Esophagus muscularis mucosa (tissue), 4 donors: ENCODE data around the gene PRKACA. TPM values are rescaled to one million over a fixed set of nuclear protein-coding genes. Genes with fewer than 3 reads are reported as not detected.

Experiments
- DNase-seq: peaks from one replicate; pipeline ENCODE4 v3.0.0-alpha.2; 2017; ENCODE audit errors: extremely low spot score
- H3K27ac ChIP-seq, 4 donors: fragments of 200-600 bp; sonication (generic); replicated peaks in 1 of 4; 1 replicate in 3 of 4; 2 replicates in 1 of 4; pipeline ENCODE4 v1.5.1; 2016 to 2019; ENCODE audit warnings: mild to moderate bottlenecking in 1 of 4
- H3K27me3 ChIP-seq, 4 donors: fragments of 200-600 bp; sonication (generic); one replicate each; pipeline versions ENCODE4 v1.5.1 to v1.6.0; 2016 to 2019
- H3K36me3 ChIP-seq, 4 donors: fragments of 200-600 bp; sonication (generic); one replicate each; pipeline ENCODE4 v1.5.1; 2016 to 2019
- H3K4me1 ChIP-seq, 4 donors: fragments of 200-600 bp; sonication (generic); one replicate each; pipeline ENCODE4 v1.5.1; 2016 to 2019
- H3K4me3 ChIP-seq, 4 donors: fragments of 200-600 bp; sonication (generic); 1 replicate in 2 of 4; 2 replicates in 2 of 4; pipeline ENCODE4 v1.5.1; 2016 to 2019; ENCODE audit warnings: mild to moderate bottlenecking in 4 of 4, moderate library complexity in 1 of 4
- H3K9me3 ChIP-seq, 4 donors: fragments of 200-600 bp; sonication (generic); 1 replicate in 3 of 4; 2 replicates in 1 of 4; pipeline ENCODE4 v1.5.1; 2016 to 2019
- EP300 ChIP-seq: sonication (generic); formaldehyde crosslinking; IDR thresholded peaks from one replicate; pipeline ENCODE4 v1.6.1; 2017; ENCODE audit warnings: antibody characterized with exemption
- POLR2A ChIP-seq: fragments of 450-650 bp; IDR thresholded peaks from one replicate; pipeline ENCODE4 v1.6.1; 2017; ENCODE audit warnings: antibody characterized with exemption, moderate library complexity, mild to moderate bottlenecking, low read depth
- POLR2AphosphoS5 ChIP-seq, 2 donors: sonication (generic); formaldehyde crosslinking; IDR thresholded peaks; one replicate each; pipeline ENCODE4 v1.6.1; 2017; ENCODE audit warnings: antibody characterized with exemption in 2 of 2
- WGBS: methylation state at CpG from one replicate; pipeline ENCODE4 v1.1.5; 2018; 5-methylcytosine and 5-hydroxymethylcytosine counted together
- intact Hi-C: fragments of 100-400 bp; cut with DNase I; formaldehyde crosslinking; loops from one replicate; pipeline ENCODE4 v1.15.1; 2023
- total RNA-seq, 4 donors: library from RNA; depleted of rRNA; stranded (reverse); fragments of >200 nt; gene quantifications; one replicate each; pipeline versions ENCODE4 v1.1.0 to v1.2.1, GENCODE V29; 2016
- TF ChIP-seq, protein P1 (sequence below), 3 experiments: fragments of 200-600 bp in 2 of 3; fragments of 450-650 bp in 1 of 3; sonication (generic) in 2 of 3; IDR thresholded peaks; one replicate each; pipeline ENCODE4 v1.5.1; 2017 to 2019; ENCODE audit warnings: antibody characterized with exemption in 3 of 3, mild to moderate bottlenecking in 2 of 3, moderate library complexity in 1 of 3

PRKACA gene
- total RNA-seq, 4 donors from 2014 or later = 76.0 to 125 (median 93.3) TPM

- H3K4me3 ChIP-seq = peak overlapping the region; percentile 33 to 42 (median 34)
- intact Hi-C loops = no loop called here
- TF ChIP-seq POLR2AphosphoS5 (IDR thresholded peaks at IDR 0.05) = no peak
- no peak for TF ChIP-seq EP300
- TF ChIP-seq POLR2A = no peak
- TF ChIP-seq, protein P1, sequence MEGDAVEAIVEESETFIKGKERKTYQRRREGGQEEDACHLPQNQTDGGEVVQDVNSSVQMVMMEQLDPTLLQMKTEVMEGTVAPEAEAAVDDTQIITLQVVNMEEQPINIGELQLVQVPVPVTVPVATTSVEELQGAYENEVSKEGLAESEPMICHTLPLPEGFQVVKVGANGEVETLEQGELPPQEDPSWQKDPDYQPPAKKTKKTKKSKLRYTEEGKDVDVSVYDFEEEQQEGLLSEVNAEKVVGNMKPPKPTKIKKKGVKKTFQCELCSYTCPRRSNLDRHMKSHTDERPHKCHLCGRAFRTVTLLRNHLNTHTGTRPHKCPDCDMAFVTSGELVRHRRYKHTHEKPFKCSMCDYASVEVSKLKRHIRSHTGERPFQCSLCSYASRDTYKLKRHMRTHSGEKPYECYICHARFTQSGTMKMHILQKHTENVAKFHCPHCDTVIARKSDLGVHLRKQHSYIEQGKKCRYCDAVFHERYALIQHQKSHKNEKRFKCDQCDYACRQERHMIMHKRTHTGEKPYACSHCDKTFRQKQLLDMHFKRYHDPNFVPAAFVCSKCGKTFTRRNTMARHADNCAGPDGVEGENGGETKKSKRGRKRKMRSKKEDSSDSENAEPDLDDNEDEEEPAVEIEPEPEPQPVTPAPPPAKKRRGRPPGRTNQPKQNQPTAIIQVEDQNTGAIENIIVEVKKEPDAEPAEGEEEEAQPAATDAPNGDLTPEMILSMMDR (IDR thresholded peaks at IDR 0.05) = no peak
- peaks cover 0 to 6% (median 3%) of the 10 kb centered on the region in 4 donors for H3K36me3 ChIP-seq
- peak overlapping the region; percentile 86 to 100 (median 98) for H3K27ac ChIP-seq
- H3K4me1 ChIP-seq = peaks cover 73 to 95% (median 89%) of the 10 kb centered on the region in 4 donors
- H3K27me3 ChIP-seq = no peaks in the 10 kb centered on the region
- no peak for DNase-seq
- no peaks in the 10 kb centered on the region for H3K9me3 ChIP-seq
- 87% methylated on average over 5 of the region's 12 CpGs for WGBS
These were observed 5.3 kb downstream of the PRKACA start for GRCh38 chr19:14112051-14112808.

DNA sequence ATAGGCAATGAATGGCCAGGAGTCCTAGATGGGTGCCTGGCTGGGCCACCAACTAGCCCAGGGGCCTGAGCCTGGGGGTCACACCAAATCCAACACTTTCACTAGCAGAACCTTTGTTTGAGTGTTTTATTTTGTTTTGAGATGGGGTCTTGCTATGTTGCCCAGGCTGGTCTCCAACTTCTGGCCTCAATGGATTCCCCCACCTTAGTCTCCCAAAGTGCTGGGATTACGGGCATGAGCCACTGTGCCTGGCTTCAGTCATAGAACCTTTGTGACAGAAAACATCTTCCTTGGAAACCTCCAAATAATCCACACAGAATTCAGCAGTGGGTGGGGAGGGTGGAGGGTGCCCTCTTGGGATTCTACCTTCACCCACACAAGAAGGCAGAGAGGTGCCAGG, 6.1 kb downstream of the PRKACA start:
- TF ChIP-seq EP300 (no peak), POLR2A (no peak), POLR2AphosphoS5 (IDR thresholded peaks at IDR 0.05) (no peak)
- TF ChIP-seq, protein P1 (IDR thresholded peaks at IDR 0.05) = no peak
- DNase-seq = no peak
- intact Hi-C loops = no loop called here
- no peak overlapping the region for H3K4me3 ChIP-seq
- H3K36me3 ChIP-seq = peaks cover 6 to 13% (median 10%) of the 10 kb centered on the region in 4 donors
- peak overlapping the region; percentile 86 to 100 (median 98) for H3K27ac ChIP-seq
- H3K4me1 ChIP-seq = peaks cover 70 to 94% (median 90%) of the 10 kb centered on the region in 4 donors
- H3K9me3 ChIP-seq = no peaks in the 10 kb centered on the region
- no peaks in the 10 kb centered on the region for H3K27me3 ChIP-seq
- WGBS = 100% methylated on average over 1 of the region's 1 CpG

DNA sequence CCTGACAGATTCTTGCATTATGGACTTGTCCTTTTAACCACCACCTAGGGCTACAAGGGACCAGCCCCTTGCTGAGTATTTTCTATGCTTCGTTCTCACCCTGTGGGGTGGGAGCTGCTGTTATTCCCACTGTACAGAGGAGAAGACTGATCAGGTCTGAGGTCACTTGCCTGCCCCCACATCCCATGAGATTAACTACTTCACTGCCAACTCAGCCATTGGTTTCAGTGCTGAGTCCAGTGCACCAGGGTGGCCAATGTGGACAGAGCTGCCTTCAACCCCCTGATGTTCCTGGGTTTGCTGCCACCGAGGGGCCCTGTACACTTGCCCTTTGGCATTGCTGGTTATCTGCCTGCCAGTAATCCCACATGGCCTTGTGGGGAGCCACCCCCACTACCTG, 6.9 kb downstream of the PRKACA start:
- Histone ChIP-seq H3K9me3 (no peaks in the 10 kb centered on the region), H3K27ac (peak overlapping the region in 1 of 4 donors; percentile 98), H3K36me3 (peaks cover 15 to 21% (median 19%) of the 10 kb centered on the region in 4 donors), H3K4me3 (no peak overlapping the region), H3K4me1 (peaks cover 62 to 86% (median 81%) of the 10 kb centered on the region in 4 donors), H3K27me3 (no peaks in the 10 kb centered on the region)
- DNase-seq = no peak
- TF ChIP-seq POLR2AphosphoS5 (IDR thresholded peaks at IDR 0.05) = no peak
- TF ChIP-seq POLR2A = no peak
- TF ChIP-seq EP300 = no peak
- 53% methylated on average over 2 of the region's 2 CpGs for WGBS
- intact Hi-C loops = no loop called here

- Histone ChIP-seq H3K27me3 (no peaks in the 10 kb centered on the region), H3K4me1 (peaks cover 41 to 58% (median 53%) of the 10 kb centered on the region in 4 donors), H3K4me3 (peak overlapping the region in 1 of 4 donors; percentile 14), H3K9me3 (no peaks in the 10 kb centered on the region), H3K36me3 (peaks cover 30 to 48% (median 44%) of the 10 kb centered on the region in 4 donors), H3K27ac (peak overlapping the region; percentile 79 to 86 (median 84))
- peak; percentile 8 to 30 for TF ChIP-seq POLR2AphosphoS5 (IDR thresholded peaks at IDR 0.05)
- TF ChIP-seq, protein P1 (IDR thresholded peaks at IDR 0.05) = no peak
- intact Hi-C loops = no loop called here
- no peak for DNase-seq
- WGBS = 65% methylated on average over 8 of the region's 23 CpGs
These were observed 9.7 kb downstream of the PRKACA start for GRCh38 chr19:14107581-14108461.

GRCh38 chr19:14106840-14107239, 10.7 kb downstream of the PRKACA start:
- intact Hi-C loops = no loop called here
- Histone ChIP-seq H3K36me3 (peaks cover 40 to 58% (median 54%) of the 10 kb centered on the region in 4 donors), H3K27ac (peak overlapping the region; percentile 79 to 86 (median 84)), H3K4me1 (peaks cover 38 to 48% (median 46%) of the 10 kb centered on the region in 4 donors), H3K4me3 (no peak overlapping the region), H3K9me3 (no peaks in the 10 kb centered on the region), H3K27me3 (no peaks in the 10 kb centered on the region)
- DNase-seq = no peak
- no peak for TF ChIP-seq EP300
- TF ChIP-seq POLR2A = no peak
- no peak for TF ChIP-seq POLR2AphosphoS5 (IDR thresholded peaks at IDR 0.05)
- TF ChIP-seq, protein P1 (IDR thresholded peaks at IDR 0.05) = no peak
- 85% methylated on average over 10 of the region's 16 CpGs for WGBS
